IMR-90 (cell line): ENCODE data around the gene RTEL1. TPM values are rescaled to one million over a fixed set of nuclear protein-coding genes. Genes with fewer than 3 reads are reported as not detected.

Source experiments
- ATAC-seq: fragments of 200-7000 bp; cut with Tn5 transposase; 2 replicates; pipeline ENCODE4 v1.9.1; 2020; ENCODE audit warnings: low read depth, mild to moderate bottlenecking, moderate library complexity
- BruUV-seq: library from RNA; stranded (reverse); fragments of 400-500 nt; replicated peaks from 2 replicates; lab custom pipeline; 2021; lab: Mats Ljungman, UMichigan
- CTCF ChIA-PET: fragments of 300-600 bp; formaldehyde crosslinking; extraction: SDS; loops from one replicate; lab custom pipeline; 2021; ENCODE audit warnings: antibody characterized with exemption; lab: Yijun Ruan, JAX
- POLR2A ChIA-PET: fragments of 300-600 bp; sonication (Branson Sonifier 250); formaldehyde crosslinking; loops from one replicate; lab custom pipeline; 2022; ENCODE audit warnings: antibody characterized with exemption; ENCODE audit not compliant: unreplicated experiment; lab: Charles Lee
- DNase-seq: peaks from one replicate; pipeline ENCODE4 v3.0.0; 2013
- H2AFZ ChIP-seq: replicated peaks from 2 replicates; pipeline ENCODE3; 2013; ENCODE audit warnings: low read length, mild to moderate bottlenecking; ENCODE audit not compliant: poor library complexity
- H2AK5ac ChIP-seq: 2 replicates; pipeline ENCODE4 v1.6.1; 2013; ENCODE audit warnings: low read depth, low read length, inconsistent platforms
- H2AK9ac ChIP-seq: replicated peaks from 2 replicates; pipeline ENCODE3; 2013; ENCODE audit warnings: mild to moderate bottlenecking, low read depth, low read length, moderate library complexity; ENCODE audit not compliant: poor library complexity
- H2BK120ac ChIP-seq: 2 replicates; pipeline ENCODE4 v1.6.1; 2013; ENCODE audit warnings: low read depth, low read length, inconsistent platforms
- H2BK15ac ChIP-seq: 3 replicates; pipeline ENCODE4 v1.6.1; 2013; ENCODE audit warnings: low read depth, low read length, inconsistent platforms
- H2BK20ac ChIP-seq: 2 replicates; pipeline ENCODE4 v1.6.1; 2013; ENCODE audit warnings: low read depth, mild to moderate bottlenecking, inconsistent platforms, low read length, moderate library complexity
- H2BK5ac ChIP-seq: 2 replicates; pipeline ENCODE4 v1.6.1; 2013; ENCODE audit warnings: mild to moderate bottlenecking, low read depth, low read length, inconsistent platforms; ENCODE audit not compliant: poor library complexity, severe bottlenecking
- H3K14ac ChIP-seq: replicated peaks from 2 replicates; pipeline ENCODE4 v1.6.1; 2013; ENCODE audit warnings: low read depth, low read length, inconsistent platforms
- H3K18ac ChIP-seq: 2 replicates; pipeline ENCODE4 v1.6.1; 2013; ENCODE audit warnings: low read depth, low read length, control low read depth
- H3K23ac ChIP-seq: 2 replicates; pipeline ENCODE4 v1.6.1; 2013; ENCODE audit warnings: low read depth, low read length, inconsistent platforms
- H3K27ac ChIP-seq: 2 replicates; pipeline ENCODE4 v1.5.1; 2013; ENCODE audit warnings: mild to moderate bottlenecking, control low read depth, low read length; ENCODE audit not compliant: insufficient read depth
- H3K27me3 ChIP-seq: 2 replicates; pipeline ENCODE4 v1.6.1; 2013; ENCODE audit warnings: low read length; ENCODE audit not compliant: control insufficient read depth, insufficient read depth
- H3K36me3 ChIP-seq: 2 replicates; pipeline ENCODE4 v1.6.1; 2013; ENCODE audit warnings: low read length, mixed read lengths; ENCODE audit not compliant: control insufficient read depth, insufficient read depth
- H3K4ac ChIP-seq: 2 replicates; pipeline ENCODE4 v1.6.1; 2013; ENCODE audit warnings: low read depth, low read length, inconsistent platforms
- H3K4me1 ChIP-seq: 2 replicates; pipeline ENCODE4 v1.6.1; 2013; ENCODE audit warnings: low read length, mixed read lengths; ENCODE audit not compliant: control insufficient read depth, insufficient read depth
- H3K4me2 ChIP-seq: 2 replicates; pipeline ENCODE4 v1.6.1; 2013; ENCODE audit warnings: low read depth, mild to moderate bottlenecking, control low read depth, low read length, moderate library complexity
- H3K4me3 ChIP-seq: 2 replicates; pipeline ENCODE4 v1.5.1; 2013; ENCODE audit warnings: low read depth, mild to moderate bottlenecking, control low read depth, low read length, moderate library complexity; ENCODE audit not compliant: insufficient read depth
- H3K56ac ChIP-seq: 2 replicates; pipeline ENCODE4 v1.6.1; 2013; ENCODE audit warnings: low read length, inconsistent platforms; ENCODE audit not compliant: insufficient read depth; ENCODE audit errors: extremely low read depth
- H3K79me1 ChIP-seq, 2 experiments: 2 replicates each; pipeline ENCODE4 v1.6.1; 2013; ENCODE audit warnings: low read length in 2 of 2, inconsistent platforms in 1 of 2, low read depth in 1 of 2
- H3K9ac ChIP-seq: 2 replicates; pipeline ENCODE4 v1.6.1; 2013; ENCODE audit warnings: low read depth, low read length, control low read depth
- H3K9me1 ChIP-seq: 2 replicates; pipeline ENCODE4 v1.6.1; 2013; ENCODE audit warnings: low read length, inconsistent platforms; ENCODE audit not compliant: insufficient read depth
- H3K9me3 ChIP-seq: 2 replicates; pipeline ENCODE4 v1.6.1; 2013; ENCODE audit warnings: low read length; ENCODE audit not compliant: control insufficient read depth, insufficient read depth
- H4K20me1 ChIP-seq: 2 replicates; pipeline ENCODE4 v1.6.1; 2013; ENCODE audit warnings: low read length, inconsistent platforms; ENCODE audit not compliant: insufficient read depth
- H4K5ac ChIP-seq: 2 replicates; pipeline ENCODE4 v1.6.1; 2013; ENCODE audit warnings: mild to moderate bottlenecking, low read depth, low read length, control low read depth
- H4K8ac ChIP-seq, 2 experiments: 2 replicates each; pipeline ENCODE4 v1.6.1; 2013; ENCODE audit warnings: low read depth in 2 of 2, low read length in 2 of 2, control low read depth in 1 of 2, inconsistent platforms in 1 of 2
- H4K91ac ChIP-seq: 2 replicates; pipeline ENCODE4 v1.6.1; 2013; ENCODE audit warnings: low read depth, low read length, inconsistent platforms; ENCODE audit not compliant: insufficient read depth
- MAZ ChIP-seq: IDR thresholded peaks from 2 replicates; pipeline ENCODE4 v1.6.1; 2012; ENCODE audit warnings: low read depth, mild to moderate bottlenecking, low read length, improper control_type of control experiment, moderate library complexity, borderline replicate concordance
- MXI1 ChIP-seq: IDR thresholded peaks from 2 replicates; pipeline ENCODE4 v1.6.1; 2012; ENCODE audit warnings: low read depth, mild to moderate bottlenecking, low read length, moderate library complexity, borderline replicate concordance
- POLR2A ChIP-seq: IDR thresholded peaks from 2 replicates; pipeline ENCODE4 v1.6.1; 2012; ENCODE audit warnings: mild to moderate bottlenecking, low read depth, low read length
- SMC3 ChIP-seq: fragments of 150-350 bp; IDR thresholded peaks from 2 replicates; pipeline ENCODE4 v1.6.1; 2016; ENCODE audit warnings: low read depth, mild to moderate bottlenecking, antibody characterized with exemption, low read length, moderate library complexity
- WGBS, 2 experiments: methylation state at CpG; one replicate each; pipeline versions ENCODE4 v1.1.5 to v1.1.7; 2013; ENCODE audit warnings: missing lambda C conversion rate in 2 of 2; ENCODE audit not compliant: insufficient read length in 1 of 2; ENCODE audit errors: extremely low coverage in 2 of 2; 5-methylcytosine and 5-hydroxymethylcytosine counted together
- dilution Hi-C: fragments of 300-500 bp; cut with HindIII; formaldehyde crosslinking; loops from one replicate; pipeline ENCODE4 v1.14.3; 2018; ENCODE audit warnings: low sequenced_read_pairs; ENCODE audit not compliant: unreplicated experiment
- in situ Hi-C: fragments of 300-500 bp; cut with MboI; formaldehyde crosslinking; loops from 3 replicates; pipeline ENCODE4 v1.14.3; 2019; ENCODE audit warnings: low sequenced_read_pairs, inconsistent platforms, mixed read lengths
- intact Hi-C: fragments of 100-400 bp; cut with micrococcal nuclease; formaldehyde crosslinking; loops from 2 replicates; pipeline ENCODE4 v1.10.0; 2022
- polyA plus RNA-seq, 3 experiments: library from polyadenylated mRNA; depleted of rRNA; stranded (reverse); fragments of >200 nt; gene quantifications; 2 replicates each; pipeline ENCODE4 v1.2.3, GENCODE V29; 2012; ENCODE audit warnings: low replicate concordance in 1 of 3
- total RNA-seq: library from RNA; depleted of rRNA; stranded (reverse); fragments of >200 nt; gene quantifications from 2 replicates; pipeline ENCODE4 v1.2.3, GENCODE V29; 2012
- TF ChIP-seq, protein P1 (sequence below): fragments of 150-350 bp; IDR thresholded peaks from 2 replicates; pipeline ENCODE4 v1.6.1; 2017; ENCODE audit warnings: mild to moderate bottlenecking, antibody characterized with exemption, low read length, low read depth

Gene RTEL1
- total and polyA plus RNA-seq, 2 of the 4 experiments (the other 2 are of a cell fraction) = 14.7 to 18.8 TPM

DNA sequence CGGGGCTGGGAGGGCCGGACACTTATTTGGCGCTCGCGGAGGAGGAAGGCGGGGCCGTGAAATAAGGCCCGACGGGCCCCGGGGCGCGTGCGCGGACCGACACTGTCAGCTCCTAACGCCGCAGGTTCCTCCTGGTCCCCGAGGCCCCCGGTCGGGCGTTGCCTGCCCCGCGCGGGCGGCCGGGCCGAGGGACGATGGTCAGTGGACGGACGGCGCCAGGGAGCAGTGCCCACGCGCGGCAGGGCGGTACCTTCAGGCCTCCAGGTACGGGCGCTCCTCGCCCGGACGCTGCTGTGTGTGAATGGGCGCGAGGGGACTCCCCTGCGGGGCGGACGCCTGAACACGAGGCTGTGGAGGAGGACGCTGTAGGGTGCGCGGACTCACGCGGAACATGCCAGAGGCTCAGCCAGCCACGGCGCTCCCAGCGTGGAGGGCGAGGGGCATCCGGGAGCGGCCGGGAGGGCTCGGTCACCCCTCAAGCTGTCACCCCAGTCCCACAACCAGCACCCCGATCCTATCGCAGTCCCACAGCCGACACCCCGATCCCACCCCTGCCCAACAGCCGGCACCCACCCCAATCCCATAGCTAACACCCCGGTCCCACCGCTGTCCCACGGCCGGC lies 30.9 kb upstream of the RTEL1 start:
- H3K4me1 ChIP-seq = peaks cover 2% of the 10 kb centered on the region; the same call in 1 of the 2 replicates
- in situ Hi-C loops = no loop called here
- DNase-seq (peak; percentile 90), ATAC-seq (peak; percentile 92)
- peak overlapping the region; percentile 86 for H3K4ac ChIP-seq
- H2AFZ ChIP-seq = peak overlapping the region; percentile 93
- no peaks in the 10 kb centered on the region for H3K36me3 ChIP-seq
- no peak overlapping the region for H2BK20ac ChIP-seq
- POLR2A ChIA-PET = no interaction called here
- H2BK15ac ChIP-seq = no peak overlapping the region
- dilution Hi-C loops = no loop called here
- H3K4me2 ChIP-seq = peak overlapping the region; percentile 62
- H3K18ac ChIP-seq = peak overlapping the region; percentile 72; the same call in 1 of the 2 replicates
- peak overlapping the region; percentile 99 for H2AK9ac ChIP-seq
- H3K56ac ChIP-seq = peak overlapping the region; percentile 19; the same call in 1 of the 2 replicates
- H3K9me3 ChIP-seq = no peaks in the 10 kb centered on the region
- peak overlapping the region; percentile 85 for H3K27ac ChIP-seq
- H4K91ac ChIP-seq = peak overlapping the region; percentile 52; the same call in 1 of the 2 replicates
- H2AK5ac ChIP-seq = peak overlapping the region; percentile 96
- CTCF ChIA-PET = no interaction called here
- WGBS, 2 experiments = 1% methylated on average over 39 of the region's 68 CpGs; no CpG with 5 or more reads in 1 of the 2 experiments
- TF ChIP-seq MAZ (peak; percentile 68; the same call in 1 of the 2 replicates), MXI1 (peak; percentile 98), POLR2A (peak; percentile 37; the same call in 1 of the 2 replicates), SMC3 (no peak)
- TF ChIP-seq, protein P1, sequence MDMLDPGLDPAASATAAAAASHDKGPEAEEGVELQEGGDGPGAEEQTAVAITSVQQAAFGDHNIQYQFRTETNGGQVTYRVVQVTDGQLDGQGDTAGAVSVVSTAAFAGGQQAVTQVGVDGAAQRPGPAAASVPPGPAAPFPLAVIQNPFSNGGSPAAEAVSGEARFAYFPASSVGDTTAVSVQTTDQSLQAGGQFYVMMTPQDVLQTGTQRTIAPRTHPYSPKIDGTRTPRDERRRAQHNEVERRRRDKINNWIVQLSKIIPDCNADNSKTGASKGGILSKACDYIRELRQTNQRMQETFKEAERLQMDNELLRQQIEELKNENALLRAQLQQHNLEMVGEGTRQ = no peak
- H2BK120ac ChIP-seq = peak overlapping the region; percentile 57; the same call in 1 of the 2 replicates
- peaks cover 27 to 57% of the 10 kb centered on the region in 2 experiments for H3K79me1 ChIP-seq
- peak overlapping the region; percentile 82 for H2BK5ac ChIP-seq
- intact Hi-C loops = no loop called here
- peak overlapping the region; percentile 100 for H3K4me3 ChIP-seq
- peak overlapping the region; percentile 60 to 89 for H4K8ac ChIP-seq
- peak overlapping the region; percentile 84 for H4K5ac ChIP-seq
- no TSS peak for BruUV-seq
- peak overlapping the region; percentile 95 for H3K23ac ChIP-seq
- peak overlapping the region; percentile 99 for H3K9ac ChIP-seq
- H3K27me3 ChIP-seq = no peaks in the 10 kb centered on the region
- H4K20me1 ChIP-seq = no peaks in the 10 kb centered on the region
- H3K9me1 ChIP-seq = peaks cover 6% of the 10 kb centered on the region; the same call in 1 of the 2 replicates
- peak overlapping the region; percentile 96 for H3K14ac ChIP-seq
